ENCODE data around the gene TP53. TPM values are rescaled to one million over a fixed set of nuclear protein-coding genes. Genes with fewer than 3 reads are reported as not detected.

Gene TP53
- polyA plus RNA-seq, 1 of the 3 experiments (the other 2 are of a cell fraction): 62.6 TPM

- H3K4me2 ChIP-seq: no peak overlapping the region
- H3F3A ChIP-seq (replicated peaks; ENCODE audit: insufficient read depth): peaks cover 4% of the 10 kb centered on the region
- POLR2A ChIA-PET: interaction anchor here (0.8 kb wide), 1 partner anchor 29 kb away, joined by 4 read pairs; no protein-coding TSS in a partner anchor
- no peak overlapping the region for H3K9ac ChIP-seq
- no peaks in the 10 kb centered on the region for H3K9me2 ChIP-seq
- H3K27me3 ChIP-seq (ENCODE audit: insufficient read depth): peaks cover 7% of the 10 kb centered on the region
- H3K9me3 ChIP-seq: no peaks in the 10 kb centered on the region
- H3K4me1 ChIP-seq (ENCODE audit: control insufficient read depth in 1 of 2, insufficient read depth in 2 of 2, low read depth in 1 of 2, low read length in 1 of 2): no peaks in the 10 kb centered on the region
- TF ChIP-seq MAX (IDR thresholded peaks at IDR 0.05; ENCODE audit: low read depth): no peak
- no peak for TF ChIP-seq TAF1 (IDR thresholded peaks at IDR 0.05; ENCODE audit: borderline replicate concordance, low read depth, low read length)
- TF ChIP-seq EP300 (IDR thresholded peaks at IDR 0.05; ENCODE audit: borderline replicate concordance in 1 of 2, low read depth in 1 of 2, low read length in 1 of 2): no peak
- TF ChIP-seq PBX3 (IDR thresholded peaks at IDR 0.05): no peak
- TF ChIP-seq RCOR1 (IDR thresholded peaks at IDR 0.05; ENCODE audit: low read length): no peak
- TF ChIP-seq RXRA (IDR thresholded peaks at IDR 0.05; ENCODE audit: borderline replicate concordance, low read depth): no peak
- TF ChIP-seq POLR2AphosphoS5 (IDR thresholded peaks at IDR 0.05; ENCODE audit: low read depth, low read length): no peak
- no peak for TF ChIP-seq NRF1 (IDR thresholded peaks at IDR 0.05; ENCODE audit: low read depth, low read length)
- no peak for TF ChIP-seq MXI1 (IDR thresholded peaks at IDR 0.05; ENCODE audit: low read depth, low read length)
- TF ChIP-seq FOXJ3 (CRISPR knock-in tag; IDR thresholded peaks at IDR 0.05): no peak
- no peak for TF ChIP-seq TCF12 (IDR thresholded peaks at IDR 0.05)
- no peak for TF ChIP-seq IRF3 (IDR thresholded peaks at IDR 0.05; ENCODE audit: low read depth, low read length)
- TF ChIP-seq JUND (IDR thresholded peaks at IDR 0.05): no peak
- CTCF ChIA-PET: interaction anchor here (0.6 to 2.9 kb wide), 4 partner anchors 9 to 51 kb away, joined by 3 to 11 read pairs (median 4); partner anchors contain the start of gene TP53
- no peaks in the 10 kb centered on the region for H3K36me3 ChIP-seq (replicated peaks in 1 of 2; ENCODE audit: control insufficient read depth in 1 of 2, insufficient read depth in 2 of 2, low read length in 1 of 2)
- H4K20me1 ChIP-seq (ENCODE audit: insufficient read depth): no peaks in the 10 kb centered on the region
- H2AFZ ChIP-seq (ENCODE audit: low read depth): no peak overlapping the region
- WGBS (ENCODE audit: low lambda C conversion rate): 82% methylated on average over 10 of the region's 10 CpGs
- DNase-seq: peak; percentile 20
- H3K27ac ChIP-seq (ENCODE audit: low read depth in 2 of 2, low read length in 1 of 2): no peak overlapping the region
- no peaks in the 10 kb centered on the region for H3K79me2 ChIP-seq (ENCODE audit: insufficient read depth)
- H3K4me3 ChIP-seq (ENCODE audit: low read depth in 2 of 2, low read length in 1 of 2): no peak overlapping the region
Observed at GRCh38 chr17:7656958-7657609, 30.2 kb downstream of the TP53 start.

GRCh38 chr17:7655541-7655840 is 31.8 kb downstream of the TP53 start:
- Histone ChIP-seq H3K27ac (ENCODE audit: low read depth in 2 of 2, low read length in 1 of 2) (no peak overlapping the region), H3K9ac (no peak overlapping the region), H3K4me1 (ENCODE audit: control insufficient read depth in 1 of 2, insufficient read depth in 2 of 2, low read depth in 1 of 2, low read length in 1 of 2) (peaks cover 0 to 3% of the 10 kb centered on the region in 2 experiments; a peak in 1 of 4 replicates), H3F3A (replicated peaks; ENCODE audit: insufficient read depth) (peaks cover 4% of the 10 kb centered on the region), H3K36me3 (replicated peaks in 1 of 2; ENCODE audit: control insufficient read depth in 1 of 2, insufficient read depth in 2 of 2, low read length in 1 of 2) (no peaks in the 10 kb centered on the region), H3K4me3 (ENCODE audit: low read depth in 2 of 2, low read length in 1 of 2) (no peak overlapping the region), H3K9me3 (no peaks in the 10 kb centered on the region), H3K79me2 (ENCODE audit: insufficient read depth) (no peaks in the 10 kb centered on the region), H4K20me1 (ENCODE audit: insufficient read depth) (no peaks in the 10 kb centered on the region), H3K9me2 (no peaks in the 10 kb centered on the region), H3K27me3 (ENCODE audit: insufficient read depth) (peaks cover 22% of the 10 kb centered on the region), H3K4me2 (no peak overlapping the region), H2AFZ (ENCODE audit: low read depth) (no peak overlapping the region)
- no peak for DNase-seq
- ChIA-PET CTCF (interaction anchor here (1.5 to 6.5 kb wide), 3 partner anchors 15 to 32 kb away, joined by 3 to 55 read pairs (median 9); partner anchors contain the start of genes TP53 and WRAP53), POLR2A (no interaction called here)
- WGBS (ENCODE audit: low lambda C conversion rate): 89% methylated on average over 15 of the region's 17 CpGs
- no peak for TF ChIP-seq POLR2AphosphoS5 (IDR thresholded peaks at IDR 0.05; ENCODE audit: low read depth, low read length)
- TF ChIP-seq MXI1 (IDR thresholded peaks at IDR 0.05; ENCODE audit: low read depth, low read length): no peak
- no peak for TF ChIP-seq RCOR1 (IDR thresholded peaks at IDR 0.05; ENCODE audit: low read length)
- TF ChIP-seq IRF3 (IDR thresholded peaks at IDR 0.05; ENCODE audit: low read depth, low read length): no peak
- TF ChIP-seq REST (IDR thresholded peaks at IDR 0.05; ENCODE audit: low read depth, low read length): no peak
- TF ChIP-seq EP300 (IDR thresholded peaks at IDR 0.05; ENCODE audit: borderline replicate concordance in 1 of 2, low read depth in 1 of 2, low read length in 1 of 2): no peak
- TF ChIP-seq TCF12 (IDR thresholded peaks at IDR 0.05): no peak
- TF ChIP-seq SMC3 (IDR thresholded peaks at IDR 0.05; ENCODE audit: low read depth, low read length): no peak
- TF ChIP-seq ZBTB33 (IDR thresholded peaks at IDR 0.05; ENCODE audit: borderline replicate concordance, low read depth): no peak

Measured in SK-N-SH (cell line).